Body of pancreas (tissue), 4 donors: ENCODE results near the gene IQGAP2. TPM values are rescaled to one million over a fixed set of nuclear protein-coding genes. Genes with fewer than 3 reads are reported as not detected.

Experiments
- ATAC-seq: fragments of 150-250 bp; one replicate; pipeline ENCODE4 v1.9.1; 2016
- DNase-seq, 4 donors: peaks; one replicate each; pipeline ENCODE4 v3.0.0-alpha.2; 2019
- H3K27ac ChIP-seq, 4 donors: fragments of 200-600 bp; sonication (generic); 1 replicate in 3 of 4; 2 replicates in 1 of 4; pipeline versions ENCODE4 v1.5.1 to v1.6.1; 2016 to 2019; ENCODE audit warnings: mild to moderate bottlenecking in 1 of 4, mixed read lengths in 1 of 4, moderate library complexity in 1 of 4
- H3K27me3 ChIP-seq, 2 donors: fragments of 200-600 bp; sonication (generic); one replicate each; pipeline ENCODE4 v1.6.0; 2016; ENCODE audit warnings: mild to moderate bottlenecking in 1 of 2
- H3K36me3 ChIP-seq, 2 donors: fragments of 200-600 bp; sonication (generic); replicated peaks in 1 of 2; 2 replicates each; pipeline ENCODE4 v1.5.1; 2016; ENCODE audit warnings: low read depth in 2 of 2; ENCODE audit not compliant: insufficient read depth in 1 of 2
- H3K4me1 ChIP-seq: fragments of 200-600 bp; sonication (generic); one replicate; pipeline ENCODE4 v1.6.0; 2016
- H3K4me3 ChIP-seq, 2 donors: fragments of 200-600 bp; sonication (generic); 1 replicate in 1 of 2; 2 replicates in 1 of 2; pipeline ENCODE4 v1.5.1; 2016 to 2019
- H3K9me3 ChIP-seq, 3 donors: fragments of 200-600 bp; sonication (generic); 1 replicate in 2 of 3; 2 replicates in 1 of 3; pipeline ENCODE4 v1.5.1; 2016
- POLR2A ChIP-seq, 3 donors: fragments of 450-650 bp; IDR thresholded peaks; one replicate each; pipeline ENCODE4 v1.6.1; 2016; ENCODE audit warnings: antibody characterized with exemption in 3 of 3, mild to moderate bottlenecking in 2 of 3
- WGBS, 2 donors: methylation state at CpG; one replicate each; pipeline ENCODE4 v1.1.5; 2017; 5-methylcytosine and 5-hydroxymethylcytosine counted together
- intact Hi-C: fragments of 100-400 bp; cut with DNase I; formaldehyde crosslinking; loops from one replicate; pipeline ENCODE4 v1.15.1; 2023
- total RNA-seq, 2 donors: library from RNA; depleted of rRNA; stranded (reverse); fragments of >200 nt; gene quantifications; one replicate each; pipeline ENCODE4 v1.1.0, GENCODE V29; 2016
- TF ChIP-seq, protein P1 (sequence below), 7 experiments: fragments of 450-650 bp in 4 of 7; fragments of 200-600 bp in 3 of 7; sonication (generic) in 3 of 7; IDR thresholded peaks; one replicate each; pipeline ENCODE4 v1.5.1; 2016 to 2019; ENCODE audit warnings: antibody characterized with exemption in 7 of 7

Gene IQGAP2
- total RNA-seq, 2 donors from 2014 or later: 41.2 to 49.5 TPM

DNA sequence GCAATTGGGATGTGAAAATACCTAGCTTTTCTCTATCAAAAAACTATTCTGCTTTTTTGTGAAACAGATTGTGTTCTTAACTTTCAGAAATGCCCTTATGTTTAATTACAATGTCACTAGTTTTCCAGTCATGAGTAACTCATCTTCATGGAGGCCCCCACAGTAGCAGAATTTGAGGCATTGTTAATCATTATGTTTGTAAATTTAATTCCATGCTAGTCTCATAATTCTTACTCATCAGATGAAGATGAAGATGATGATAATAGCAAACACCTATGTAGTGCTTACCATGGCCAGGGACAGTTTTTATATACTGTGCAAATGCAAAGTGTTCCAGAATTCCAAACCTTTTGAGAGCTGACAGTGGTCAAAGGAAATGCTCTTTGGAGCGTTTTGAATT lies 285.1 kb downstream of the IQGAP2 start:
- Histone ChIP-seq H3K27me3 (no peaks in the 10 kb centered on the region), H3K9me3 (no peaks in the 10 kb centered on the region), H3K36me3 (peaks cover 0 to 2% of the 10 kb centered on the region in 2 donors), H3K4me1 (no peaks in the 10 kb centered on the region), H3K27ac (no peak overlapping the region), H3K4me3 (no peak overlapping the region)
- WGBS, 2 donors: 97 to 100% methylated on average over 1 of the region's 1 CpG
- no peak for TF ChIP-seq POLR2A (IDR thresholded peaks at IDR 0.05)
- TF ChIP-seq, protein P1, sequence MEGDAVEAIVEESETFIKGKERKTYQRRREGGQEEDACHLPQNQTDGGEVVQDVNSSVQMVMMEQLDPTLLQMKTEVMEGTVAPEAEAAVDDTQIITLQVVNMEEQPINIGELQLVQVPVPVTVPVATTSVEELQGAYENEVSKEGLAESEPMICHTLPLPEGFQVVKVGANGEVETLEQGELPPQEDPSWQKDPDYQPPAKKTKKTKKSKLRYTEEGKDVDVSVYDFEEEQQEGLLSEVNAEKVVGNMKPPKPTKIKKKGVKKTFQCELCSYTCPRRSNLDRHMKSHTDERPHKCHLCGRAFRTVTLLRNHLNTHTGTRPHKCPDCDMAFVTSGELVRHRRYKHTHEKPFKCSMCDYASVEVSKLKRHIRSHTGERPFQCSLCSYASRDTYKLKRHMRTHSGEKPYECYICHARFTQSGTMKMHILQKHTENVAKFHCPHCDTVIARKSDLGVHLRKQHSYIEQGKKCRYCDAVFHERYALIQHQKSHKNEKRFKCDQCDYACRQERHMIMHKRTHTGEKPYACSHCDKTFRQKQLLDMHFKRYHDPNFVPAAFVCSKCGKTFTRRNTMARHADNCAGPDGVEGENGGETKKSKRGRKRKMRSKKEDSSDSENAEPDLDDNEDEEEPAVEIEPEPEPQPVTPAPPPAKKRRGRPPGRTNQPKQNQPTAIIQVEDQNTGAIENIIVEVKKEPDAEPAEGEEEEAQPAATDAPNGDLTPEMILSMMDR (IDR thresholded peaks at IDR 0.05): no peak
- ATAC-seq: no peak
- intact Hi-C loops: no loop called here
- DNase-seq: no peak

DNA sequence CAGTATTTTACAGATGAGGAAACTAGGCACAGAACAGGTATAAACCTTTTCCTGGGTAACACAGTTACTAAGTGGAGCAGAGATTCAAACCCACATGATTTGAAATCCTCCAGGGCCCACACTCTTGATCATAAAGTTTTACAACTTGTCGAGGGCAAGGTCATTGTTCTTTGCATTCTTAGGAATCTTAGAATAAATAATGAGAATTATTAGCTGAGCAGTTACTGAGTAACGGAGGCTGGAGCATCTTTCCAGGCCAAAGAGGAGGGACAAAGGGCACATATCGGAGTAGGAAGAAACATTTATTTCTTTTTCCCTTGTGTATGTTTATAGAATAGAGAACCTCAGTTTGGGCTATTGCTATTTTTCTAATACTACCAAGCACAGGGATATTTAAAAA lies 285.8 kb downstream of the IQGAP2 start:
- Histone ChIP-seq H3K27me3 (no peaks in the 10 kb centered on the region), H3K9me3 (no peaks in the 10 kb centered on the region), H3K36me3 (peaks cover 0 to 2% of the 10 kb centered on the region in 2 donors), H3K4me3 (no peak overlapping the region), H3K27ac (no peak overlapping the region), H3K4me1 (no peaks in the 10 kb centered on the region)
- DNase-seq: no peak
- no peak for TF ChIP-seq POLR2A (IDR thresholded peaks at IDR 0.05)
- TF ChIP-seq, protein P1 (IDR thresholded peaks at IDR 0.05): no peak
- WGBS, 2 donors: 65 to 93% methylated on average over 3 of the region's 3 CpGs
- ATAC-seq: no peak
- intact Hi-C loops: no loop called here

DNA sequence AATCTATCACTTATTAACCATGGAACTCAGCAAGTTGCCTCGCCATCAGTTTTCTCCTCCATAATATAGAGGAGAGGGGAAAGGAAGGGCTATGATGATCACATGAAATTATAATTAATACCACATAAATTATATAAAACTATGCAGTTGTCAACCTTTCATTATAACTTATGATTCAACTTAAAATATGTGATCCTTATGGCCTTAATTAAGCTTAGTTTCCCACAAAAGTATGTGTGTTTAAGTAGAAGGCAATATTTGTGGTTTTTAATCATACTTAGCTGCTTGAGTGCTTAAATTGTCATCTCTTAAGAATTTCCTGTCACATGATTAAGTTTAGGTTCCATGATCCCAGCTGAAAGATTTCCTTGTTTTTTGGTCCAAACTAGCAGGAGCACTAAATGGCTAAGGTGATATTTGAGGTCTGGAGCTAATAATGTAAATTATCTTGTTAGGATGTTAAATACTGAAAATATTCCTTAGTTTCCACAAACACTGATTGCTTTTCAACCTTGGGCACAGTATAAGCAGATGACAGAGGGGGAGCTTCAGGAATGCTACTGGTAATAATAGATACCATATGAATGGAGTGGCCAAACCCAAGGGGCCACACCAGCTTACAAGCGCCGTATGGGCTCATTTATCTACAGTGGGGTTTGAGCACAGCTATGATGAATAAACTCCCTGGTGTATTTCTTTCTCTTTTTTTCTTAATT lies 286.4 kb downstream of the IQGAP2 start:
- Histone ChIP-seq H3K27ac (no peak overlapping the region), H3K36me3 (peaks cover 0 to 2% of the 10 kb centered on the region in 2 donors), H3K27me3 (no peaks in the 10 kb centered on the region), H3K4me1 (no peaks in the 10 kb centered on the region), H3K9me3 (no peaks in the 10 kb centered on the region), H3K4me3 (no peak overlapping the region)
- ATAC-seq: no peak
- intact Hi-C loops: no loop called here
- TF ChIP-seq, protein P1 (IDR thresholded peaks at IDR 0.05): no peak
- no peak for TF ChIP-seq POLR2A (IDR thresholded peaks at IDR 0.05)
- no peak for DNase-seq
- 89 to 94% methylated on average over 3 of the region's 3 CpGs for WGBS, 2 donors

- peaks cover 0 to 2% of the 10 kb centered on the region in 2 donors for H3K36me3 ChIP-seq
- H3K4me1 ChIP-seq: no peaks in the 10 kb centered on the region
- no peaks in the 10 kb centered on the region for H3K27me3 ChIP-seq
- intact Hi-C loops: no loop called here
- 90 to 95% methylated on average over 3 of the region's 3 CpGs for WGBS, 2 donors
- no peaks in the 10 kb centered on the region for H3K9me3 ChIP-seq
- TF ChIP-seq POLR2A (IDR thresholded peaks at IDR 0.05): no peak
- TF ChIP-seq, protein P1 (IDR thresholded peaks at IDR 0.05): no peak
- H3K27ac ChIP-seq: no peak overlapping the region
- no peak for ATAC-seq
- no peak for DNase-seq
- H3K4me3 ChIP-seq: no peak overlapping the region
These were observed 287.1 kb downstream of the IQGAP2 start for GRCh38 chr5:76690037-76690679.
